ENCODE measurements around the gene MTMR3.

Gene MTMR3

GRCh38 chr22:29917052-29917902, 34.3 kb downstream of the MTMR3 start:
- DNase-seq: no peak

GRCh38 chr22:29925402-29925801, 42.4 kb downstream of the MTMR3 start:
- no peak for DNase-seq

- no peak for DNase-seq
These were observed 43.1 kb downstream of the MTMR3 start for GRCh38 chr22:29926057-29926456.

GRCh38 chr22:29932136-29932535, 49.2 kb downstream of the MTMR3 start:
- DNase-seq: no peak

- no peak for DNase-seq
These were observed 50.6 kb downstream of the MTMR3 start for GRCh38 chr22:29933619-29934018.

GRCh38 chr22:29934596-29934995, 51.6 kb downstream of the MTMR3 start:
- no peak for DNase-seq

GRCh38 chr22:29936186-29936585, 53.2 kb downstream of the MTMR3 start:
- DNase-seq: no peak

- no peak for DNase-seq
These were observed 55.1 kb downstream of the MTMR3 start for GRCh38 chr22:29937940-29938693.

GRCh38 chr22:29940526-29940925, 57.6 kb downstream of the MTMR3 start:
- DNase-seq: no peak

GRCh38 chr22:29944339-29944738, 61.4 kb downstream of the MTMR3 start:
- no peak for DNase-seq

GRCh38 chr22:29945435-29945834, 62.5 kb downstream of the MTMR3 start:
- DNase-seq: no peak

GRCh38 chr22:29946220-29946619, 63.2 kb downstream of the MTMR3 start:
- DNase-seq: no peak

GRCh38 chr22:29947410-29948384, 64.7 kb downstream of the MTMR3 start:
- DNase-seq: no peak

GRCh38 chr22:29948385-29948769, 65.4 kb downstream of the MTMR3 start:
- DNase-seq: no peak

GRCh38 chr22:29949872-29950271, 66.9 kb downstream of the MTMR3 start:
- no peak for DNase-seq

- no peak for DNase-seq
These were observed 68.9 kb downstream of the MTMR3 start for GRCh38 chr22:29951791-29952413.

- no peak for DNase-seq
These were observed 71.4 kb downstream of the MTMR3 start for GRCh38 chr22:29954203-29954855.

GRCh38 chr22:29956680-29957079, 73.7 kb downstream of the MTMR3 start:
- DNase-seq: no peak

- DNase-seq: no peak
These were observed 75.2 kb downstream of the MTMR3 start for GRCh38 chr22:29958170-29958569.

GRCh38 chr22:29964776-29965175, 81.8 kb downstream of the MTMR3 start:
- DNase-seq: no peak

GRCh38 chr22:29967461-29967860, 84.5 kb downstream of the MTMR3 start:
- no peak for DNase-seq

GRCh38 chr22:29971607-29972006, 88.6 kb downstream of the MTMR3 start:
- no peak for DNase-seq

All from 8988T (cell line).